Measurements from ENCODE around the gene PLB1.

Gene PLB1

DNA sequence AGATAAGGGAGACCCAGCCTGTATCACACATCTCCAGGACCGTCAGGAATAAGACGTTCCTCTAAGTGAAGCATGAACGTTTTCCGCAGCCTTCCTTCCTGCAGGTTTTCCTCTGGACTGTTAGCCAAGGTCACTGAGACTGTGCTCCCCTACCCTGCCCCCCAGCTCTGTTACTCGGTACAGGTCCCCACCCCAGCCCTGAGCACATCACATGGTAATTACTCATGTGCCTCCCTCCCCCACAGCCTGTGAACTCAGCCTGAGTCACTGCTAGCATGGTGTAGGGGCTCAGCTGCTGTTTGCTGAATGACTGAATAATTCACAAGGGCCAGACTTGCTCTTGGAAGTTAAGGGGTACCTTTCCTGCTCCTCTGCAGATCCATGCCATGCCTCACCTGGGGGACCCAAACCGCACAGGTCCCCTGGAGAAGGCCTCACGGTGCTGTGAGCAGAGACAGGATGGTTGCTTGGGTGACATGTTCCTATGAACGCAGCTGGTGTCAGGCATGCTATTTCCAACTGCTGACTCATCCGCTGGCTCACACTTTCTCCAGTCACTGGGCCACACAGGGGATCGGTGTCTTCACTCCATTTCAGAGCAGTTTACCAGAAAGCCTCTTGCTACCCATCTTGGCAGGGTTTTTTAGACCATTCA, 88.2 kb downstream of the PLB1 start:
- TF ChIP-seq TEAD4 (IDR thresholded peaks at IDR 0.05) (no peak), EP300 (IDR thresholded peaks at IDR 0.05; ENCODE audit: borderline replicate concordance) (peak; percentile 20; the same call in 1 of the 2 replicates), RAD21 (IDR thresholded peaks at IDR 0.05; ENCODE audit: low read depth) (no peak), FOXM1 (IDR thresholded peaks at IDR 0.05; ENCODE audit: borderline replicate concordance, low read depth) (no peak), CEBPB (IDR thresholded peaks at IDR 0.05) (no peak), NFIC (IDR thresholded peaks at IDR 0.05) (no peak), EGR1 (IDR thresholded peaks at IDR 0.05) (no peak), TCF12 (IDR thresholded peaks at IDR 0.05; ENCODE audit: low read depth) (peak; percentile 69; the same call in 1 of the 2 replicates), CREB1 (IDR thresholded peaks at IDR 0.05; ENCODE audit: low read depth) (no peak)
- TF ChIP-seq, protein P1, sequence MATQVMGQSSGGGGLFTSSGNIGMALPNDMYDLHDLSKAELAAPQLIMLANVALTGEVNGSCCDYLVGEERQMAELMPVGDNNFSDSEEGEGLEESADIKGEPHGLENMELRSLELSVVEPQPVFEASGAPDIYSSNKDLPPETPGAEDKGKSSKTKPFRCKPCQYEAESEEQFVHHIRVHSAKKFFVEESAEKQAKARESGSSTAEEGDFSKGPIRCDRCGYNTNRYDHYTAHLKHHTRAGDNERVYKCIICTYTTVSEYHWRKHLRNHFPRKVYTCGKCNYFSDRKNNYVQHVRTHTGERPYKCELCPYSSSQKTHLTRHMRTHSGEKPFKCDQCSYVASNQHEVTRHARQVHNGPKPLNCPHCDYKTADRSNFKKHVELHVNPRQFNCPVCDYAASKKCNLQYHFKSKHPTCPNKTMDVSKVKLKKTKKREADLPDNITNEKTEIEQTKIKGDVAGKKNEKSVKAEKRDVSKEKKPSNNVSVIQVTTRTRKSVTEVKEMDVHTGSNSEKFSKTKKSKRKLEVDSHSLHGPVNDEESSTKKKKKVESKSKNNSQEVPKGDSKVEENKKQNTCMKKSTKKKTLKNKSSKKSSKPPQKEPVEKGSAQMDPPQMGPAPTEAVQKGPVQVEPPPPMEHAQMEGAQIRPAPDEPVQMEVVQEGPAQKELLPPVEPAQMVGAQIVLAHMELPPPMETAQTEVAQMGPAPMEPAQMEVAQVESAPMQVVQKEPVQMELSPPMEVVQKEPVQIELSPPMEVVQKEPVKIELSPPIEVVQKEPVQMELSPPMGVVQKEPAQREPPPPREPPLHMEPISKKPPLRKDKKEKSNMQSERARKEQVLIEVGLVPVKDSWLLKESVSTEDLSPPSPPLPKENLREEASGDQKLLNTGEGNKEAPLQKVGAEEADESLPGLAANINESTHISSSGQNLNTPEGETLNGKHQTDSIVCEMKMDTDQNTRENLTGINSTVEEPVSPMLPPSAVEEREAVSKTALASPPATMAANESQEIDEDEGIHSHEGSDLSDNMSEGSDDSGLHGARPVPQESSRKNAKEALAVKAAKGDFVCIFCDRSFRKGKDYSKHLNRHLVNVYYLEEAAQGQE (IDR thresholded peaks at IDR 0.05; ENCODE audit: low read depth) = no peak
- TF ChIP-seq, protein P2, sequence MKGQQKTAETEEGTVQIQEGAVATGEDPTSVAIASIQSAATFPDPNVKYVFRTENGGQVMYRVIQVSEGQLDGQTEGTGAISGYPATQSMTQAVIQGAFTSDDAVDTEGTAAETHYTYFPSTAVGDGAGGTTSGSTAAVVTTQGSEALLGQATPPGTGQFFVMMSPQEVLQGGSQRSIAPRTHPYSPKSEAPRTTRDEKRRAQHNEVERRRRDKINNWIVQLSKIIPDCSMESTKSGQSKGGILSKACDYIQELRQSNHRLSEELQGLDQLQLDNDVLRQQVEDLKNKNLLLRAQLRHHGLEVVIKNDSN (IDR thresholded peaks at IDR 0.05) = 0 out of 2 replicates have a peak, but pooled peaks have one; percentile 21

DNA sequence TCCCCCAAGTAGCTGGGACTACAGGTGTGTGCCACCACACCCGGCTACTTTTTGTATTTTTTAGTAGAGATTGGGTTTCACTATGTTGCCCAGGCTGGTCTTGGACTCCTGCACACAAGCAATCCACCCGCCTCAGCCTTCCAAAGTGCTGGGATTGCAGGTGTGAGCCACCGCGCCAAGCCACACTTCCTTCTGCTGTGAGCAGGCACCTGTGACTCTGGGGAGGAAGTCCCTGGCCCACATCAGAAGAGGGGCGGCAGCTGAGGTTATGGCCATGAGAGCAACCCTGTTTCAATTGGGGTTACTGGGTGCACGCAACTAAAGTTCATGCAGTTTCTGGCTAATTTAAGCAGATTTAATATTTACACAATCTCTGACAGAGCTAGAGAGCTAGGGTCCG, 91.0 kb downstream of the PLB1 start:
- no peak for TF ChIP-seq EP300 (IDR thresholded peaks at IDR 0.05; ENCODE audit: borderline replicate concordance)
- TF ChIP-seq EGR1 (IDR thresholded peaks at IDR 0.05) = no peak
- no peak for TF ChIP-seq CREB1 (IDR thresholded peaks at IDR 0.05; ENCODE audit: low read depth)
- TF ChIP-seq, protein P1 (IDR thresholded peaks at IDR 0.05; ENCODE audit: low read depth) = no peak
- no peak for TF ChIP-seq TAF1 (IDR thresholded peaks at IDR 0.05; ENCODE audit: low read depth)
- TF ChIP-seq NFIC (IDR thresholded peaks at IDR 0.05) = no peak
- TF ChIP-seq, protein P3, sequence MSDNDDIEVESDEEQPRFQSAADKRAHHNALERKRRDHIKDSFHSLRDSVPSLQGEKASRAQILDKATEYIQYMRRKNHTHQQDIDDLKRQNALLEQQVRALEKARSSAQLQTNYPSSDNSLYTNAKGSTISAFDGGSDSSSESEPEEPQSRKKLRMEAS (IDR thresholded peaks at IDR 0.05) = no peak
- TF ChIP-seq CEBPB (IDR thresholded peaks at IDR 0.05) = no peak
- TF ChIP-seq, protein P2 (IDR thresholded peaks at IDR 0.05) = no peak
- no peak for TF ChIP-seq TEAD4 (IDR thresholded peaks at IDR 0.05)
- no peak for TF ChIP-seq FOXM1 (IDR thresholded peaks at IDR 0.05; ENCODE audit: borderline replicate concordance, low read depth)
- no peak for TF ChIP-seq TCF12 (IDR thresholded peaks at IDR 0.05; ENCODE audit: low read depth)
- no peak for TF ChIP-seq RAD21 (IDR thresholded peaks at IDR 0.05; ENCODE audit: low read depth)
- no peak for TF ChIP-seq YY1 (IDR thresholded peaks at IDR 0.05; ENCODE audit: low read depth)

DNA sequence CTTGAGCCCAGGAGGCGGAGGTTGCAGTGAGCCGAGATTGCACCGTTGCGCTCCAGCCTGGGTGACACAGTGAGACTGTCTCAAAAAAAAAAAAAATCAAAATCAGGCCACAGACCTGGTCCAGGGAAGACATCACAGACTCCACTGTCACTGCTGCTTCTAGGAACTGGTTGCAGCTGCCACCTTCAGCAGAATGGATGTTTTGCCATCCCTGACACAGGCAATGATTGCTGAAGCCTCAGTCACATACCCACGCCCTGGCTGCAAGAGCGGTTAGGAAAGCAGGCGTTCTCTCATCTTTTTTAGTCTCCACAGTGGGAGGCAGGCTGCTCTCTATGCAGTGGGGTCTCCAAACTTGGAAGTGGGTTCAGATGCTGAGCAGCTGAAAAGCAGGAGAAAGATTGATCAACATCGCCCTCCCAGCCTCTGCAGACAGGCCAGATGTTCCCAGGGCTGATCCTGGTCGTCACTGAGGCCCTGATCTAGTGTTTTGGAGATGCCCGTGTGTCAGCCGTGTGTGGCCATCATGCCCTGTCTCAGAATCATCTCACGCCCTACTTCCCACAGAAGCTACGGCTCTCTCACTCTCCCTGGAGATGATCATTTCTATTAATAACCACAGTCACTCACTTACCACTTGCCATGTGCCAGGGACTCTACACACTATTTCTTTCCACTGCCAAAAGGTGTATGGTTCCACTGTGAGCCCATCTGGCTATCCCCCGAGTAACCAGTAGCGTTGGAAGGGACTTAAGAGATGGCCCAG, 91.8 kb downstream of the PLB1 start:
- TF ChIP-seq CREB1 (IDR thresholded peaks at IDR 0.05; ENCODE audit: low read depth) (no peak), EP300 (IDR thresholded peaks at IDR 0.05; ENCODE audit: borderline replicate concordance) (no peak), TAF1 (IDR thresholded peaks at IDR 0.05; ENCODE audit: low read depth) (no peak), RAD21 (IDR thresholded peaks at IDR 0.05; ENCODE audit: low read depth) (no peak), ZBTB7A (IDR thresholded peaks at IDR 0.05; ENCODE audit: low read depth) (no peak), NFIC (IDR thresholded peaks at IDR 0.05) (no peak), EGR1 (IDR thresholded peaks at IDR 0.05) (no peak), TEAD4 (IDR thresholded peaks at IDR 0.05) (no peak), FOXM1 (IDR thresholded peaks at IDR 0.05; ENCODE audit: borderline replicate concordance, low read depth) (no peak), YY1 (IDR thresholded peaks at IDR 0.05; ENCODE audit: low read depth) (no peak), CEBPB (IDR thresholded peaks at IDR 0.05) (no peak), TCF12 (IDR thresholded peaks at IDR 0.05; ENCODE audit: low read depth) (no peak)
- TF ChIP-seq, protein P3 (IDR thresholded peaks at IDR 0.05) = no peak
- TF ChIP-seq, protein P2 (IDR thresholded peaks at IDR 0.05) = no peak
- TF ChIP-seq, protein P1 (IDR thresholded peaks at IDR 0.05; ENCODE audit: low read depth) = no peak
